NCI-H1092 (cell line): ENCODE data around the gene ARHGEF26.

Experiments used
- DNase-seq: peaks from one replicate; lab custom pipeline; 2025; lab: John Stamatoyannopoulos, UW

Gene ARHGEF26

DNA sequence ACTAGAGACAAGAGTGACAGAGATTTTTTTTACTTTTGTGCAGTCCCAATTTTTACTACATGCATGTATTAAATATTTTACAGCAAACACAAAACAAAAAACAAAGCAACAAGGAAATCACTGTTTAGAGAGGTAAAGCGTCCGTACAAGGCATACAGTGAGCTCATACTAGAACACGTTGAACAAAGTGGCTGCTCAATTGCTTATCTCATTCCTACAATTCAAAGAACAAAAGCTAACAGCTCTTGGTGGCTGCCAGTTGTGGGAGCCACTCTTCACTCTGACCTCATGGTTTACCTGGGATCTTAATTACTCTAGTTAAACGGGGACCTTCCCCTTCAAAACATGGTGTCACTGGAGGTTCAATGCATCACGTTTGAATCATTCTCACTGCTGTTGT lies 7.6 kb upstream of the ARHGEF26 start:
- DNase-seq, result no peak

DNA sequence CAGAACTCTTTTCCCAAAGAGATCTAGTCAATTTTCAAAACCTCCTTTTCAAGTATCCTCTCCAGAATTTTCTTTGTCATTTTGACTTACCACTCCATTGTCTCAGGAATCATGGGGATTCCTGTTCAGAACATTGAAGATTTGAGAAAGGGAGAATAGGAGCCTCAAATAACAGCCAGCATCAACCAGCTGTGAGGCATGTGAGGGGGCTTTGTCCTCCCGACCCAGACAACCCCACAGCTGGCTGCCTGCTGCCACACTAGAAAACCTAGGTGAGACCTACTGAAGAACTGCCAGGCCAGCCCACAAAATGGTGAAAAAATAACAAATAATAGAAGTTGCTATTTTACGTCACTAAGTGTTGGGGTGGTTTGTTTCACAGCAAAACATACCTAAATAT lies 5.9 kb upstream of the ARHGEF26 start:
- DNase-seq, result no peak

DNA sequence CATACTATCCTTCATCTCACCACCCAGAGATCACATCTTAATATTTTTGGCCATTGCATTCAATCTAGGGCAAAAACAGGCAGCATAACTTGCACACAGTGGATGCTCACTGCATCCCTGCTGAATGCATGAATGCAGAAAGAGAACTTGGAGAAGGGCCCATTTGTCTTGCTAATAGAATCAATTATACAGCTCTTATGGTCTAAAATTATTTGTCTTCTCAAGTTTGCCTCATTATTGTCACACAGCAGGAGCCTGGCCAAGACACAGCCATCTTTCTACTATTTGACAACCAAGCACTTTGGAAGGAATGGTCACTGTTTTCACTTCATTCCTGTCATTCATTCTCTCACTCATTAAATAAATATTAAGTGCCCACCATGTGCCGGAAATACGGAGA lies 1.2 kb upstream of the ARHGEF26 start:
- DNase-seq, result no peak

DNA sequence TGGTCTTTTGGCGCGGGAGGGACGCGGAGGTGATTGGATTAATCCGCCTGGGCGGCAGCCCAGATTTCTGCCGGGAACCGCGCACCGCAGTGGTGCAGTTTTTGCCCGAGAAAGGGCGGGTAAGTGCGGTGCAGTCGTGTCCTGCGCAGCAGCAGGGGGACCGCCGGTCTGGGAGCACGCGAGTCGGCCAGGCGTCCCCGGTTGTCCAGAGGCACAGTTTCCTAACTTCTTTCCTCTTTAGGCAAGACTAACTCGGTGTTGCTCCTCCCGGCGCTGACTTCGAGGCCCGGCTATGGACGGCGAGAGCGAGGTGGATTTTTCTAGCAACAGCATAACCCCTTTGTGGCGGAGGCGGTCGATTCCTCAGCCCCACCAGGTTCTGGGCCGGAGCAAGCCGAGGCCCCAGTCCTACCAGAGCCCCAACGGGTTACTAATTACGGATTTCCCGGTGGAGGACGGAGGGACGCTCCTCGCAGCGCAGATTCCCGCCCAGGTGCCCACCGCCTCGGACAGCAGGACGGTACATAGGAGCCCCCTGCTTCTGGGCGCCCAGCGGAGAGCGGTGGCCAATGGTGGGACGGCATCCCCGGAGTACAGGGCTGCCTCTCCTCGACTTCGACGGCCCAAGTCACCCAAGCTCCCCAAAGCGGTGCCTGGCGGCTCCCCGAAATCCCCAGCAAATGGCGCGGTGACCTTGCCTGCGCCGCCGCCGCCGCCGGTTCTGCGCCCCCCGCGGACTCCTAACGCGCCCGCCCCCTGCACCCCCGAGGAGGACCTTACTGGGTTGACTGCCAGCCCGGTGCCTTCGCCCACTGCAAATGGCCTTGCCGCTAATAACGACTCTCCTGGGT lies 736 bp downstream of the ARHGEF26 start:
- no peak for DNase-seq

DNA sequence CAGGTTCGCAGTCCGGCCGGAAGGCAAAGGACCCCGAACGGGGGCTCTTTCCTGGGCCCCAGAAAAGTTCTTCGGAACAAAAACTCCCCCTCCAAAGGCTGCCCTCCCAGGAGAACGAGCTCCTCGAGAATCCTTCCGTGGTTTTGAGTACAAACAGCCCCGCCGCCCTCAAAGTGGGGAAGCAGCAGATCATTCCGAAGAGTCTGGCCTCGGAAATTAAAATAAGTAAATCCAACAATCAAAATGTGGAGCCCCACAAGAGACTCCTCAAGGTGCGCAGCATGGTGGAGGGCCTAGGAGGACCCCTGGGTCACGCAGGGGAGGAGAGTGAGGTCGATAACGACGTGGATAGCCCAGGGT lies 1.3 kb downstream of the ARHGEF26 start:
- DNase-seq, result no peak

DNA sequence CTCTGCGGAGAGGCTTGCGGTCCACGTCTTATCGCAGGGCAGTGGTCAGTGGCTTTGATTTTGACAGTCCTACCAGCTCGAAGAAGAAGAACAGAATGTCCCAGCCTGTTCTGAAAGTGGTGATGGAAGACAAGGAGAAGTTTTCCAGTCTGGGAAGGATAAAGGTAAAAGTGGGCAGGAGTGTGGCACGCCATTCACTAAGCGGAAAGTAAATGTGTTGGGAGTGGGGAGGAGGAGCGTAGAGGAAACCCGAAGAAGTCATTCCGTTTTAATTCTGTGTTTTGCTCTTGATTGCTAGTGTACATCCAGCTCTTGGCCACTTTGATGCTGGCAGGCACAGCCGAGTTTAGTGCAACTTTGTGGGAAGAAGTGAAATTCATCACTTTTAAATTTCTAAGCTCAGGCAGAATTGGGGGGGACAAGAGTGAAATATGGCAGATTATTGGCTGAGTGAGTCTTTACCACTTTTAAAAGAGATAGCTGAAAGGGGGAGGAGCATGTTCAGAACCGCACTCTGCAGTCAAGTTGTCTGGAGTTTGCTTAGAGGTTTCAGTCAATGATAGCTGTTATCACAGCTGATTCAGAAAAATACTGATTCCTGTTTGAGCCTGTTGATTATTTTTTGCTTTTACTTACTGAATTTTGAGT lies 1.8 kb downstream of the ARHGEF26 start:
- no peak for DNase-seq

DNA sequence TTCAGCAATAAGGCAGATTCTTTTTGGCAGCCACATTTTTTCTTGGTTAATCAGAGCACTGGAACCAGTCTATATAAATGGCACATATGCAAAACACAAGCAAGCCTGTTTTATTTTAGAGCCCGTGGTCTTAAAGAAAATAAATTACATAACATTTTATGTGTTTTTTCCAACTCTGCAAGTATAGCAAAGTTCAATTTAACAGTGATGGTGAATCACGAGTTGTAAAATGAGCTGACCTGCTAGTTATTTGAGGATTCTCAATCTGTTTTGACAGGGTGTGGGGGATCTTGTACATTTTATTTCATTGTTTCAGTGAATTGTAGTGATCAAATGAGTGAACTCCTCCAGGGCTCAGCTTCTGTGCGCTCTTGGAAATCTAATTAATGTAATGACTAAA lies 2.7 kb downstream of the ARHGEF26 start:
- no peak for DNase-seq

DNA sequence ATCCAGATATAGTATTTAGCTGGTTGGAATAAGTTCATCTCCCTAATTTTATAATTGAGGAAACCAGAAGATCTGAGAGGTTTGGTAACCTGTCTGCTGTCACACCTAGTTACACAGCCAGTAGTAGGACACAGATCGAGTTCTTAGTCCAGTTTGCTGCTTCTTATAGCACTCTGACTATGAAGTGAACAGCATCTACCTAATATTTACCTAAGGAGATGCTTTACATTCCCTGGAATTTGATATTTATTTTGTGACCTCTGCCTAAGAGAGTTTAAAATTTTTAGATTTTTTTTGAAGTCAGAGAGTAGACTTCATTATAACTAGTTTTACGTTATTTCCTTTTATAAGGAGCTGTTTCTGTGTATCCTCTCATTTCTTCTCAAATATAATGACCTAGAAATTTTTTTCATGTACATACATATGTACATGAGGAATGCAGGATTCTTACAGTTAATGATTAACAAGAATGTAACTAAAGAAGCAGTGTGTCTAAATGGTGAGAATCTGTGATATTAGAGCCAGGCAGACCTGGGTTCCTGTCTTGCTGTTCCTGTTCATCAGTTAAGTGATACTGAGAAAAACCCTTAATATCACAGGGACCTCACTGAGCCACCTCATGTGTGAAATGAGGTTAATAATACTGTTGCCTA lies 4.3 kb downstream of the ARHGEF26 start:
- DNase-seq, result no peak

DNA sequence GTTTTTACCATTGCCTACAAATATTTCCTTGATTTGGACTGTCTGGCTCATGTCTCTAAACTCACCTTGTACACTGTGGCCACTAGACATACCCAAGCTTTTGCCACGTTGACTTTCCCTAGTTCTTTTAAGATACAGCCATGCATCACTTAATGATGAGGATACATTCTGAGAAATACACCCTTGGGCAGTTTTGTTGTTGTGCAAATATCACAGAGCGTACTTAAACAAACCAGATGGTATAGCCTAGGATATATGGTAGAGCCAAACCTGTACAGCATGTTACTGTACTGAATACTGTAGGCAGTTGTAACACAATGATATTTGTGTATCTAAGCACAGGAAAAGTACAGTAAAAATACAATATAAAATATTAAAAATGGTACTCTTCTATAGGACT lies 5.5 kb downstream of the ARHGEF26 start:
- no peak for DNase-seq

DNA sequence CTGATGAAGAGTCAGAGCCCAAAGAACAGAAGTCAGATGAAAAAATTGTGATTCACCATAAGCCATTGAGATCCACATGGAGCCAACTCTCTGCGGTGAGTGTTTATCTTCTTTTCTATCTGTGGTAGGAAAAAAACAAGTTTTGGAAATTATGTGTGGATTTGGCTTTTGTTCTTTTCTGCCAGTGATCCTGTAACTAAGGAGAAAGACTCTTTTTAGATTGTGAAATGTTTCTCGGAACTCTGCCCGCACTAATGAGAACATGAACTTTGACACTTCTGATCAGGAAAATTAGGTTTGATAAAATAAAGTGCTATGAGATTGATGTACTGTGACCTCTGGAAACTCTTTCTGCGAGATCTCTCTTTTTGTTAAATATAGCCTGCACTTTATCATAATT lies 8.4 kb downstream of the ARHGEF26 start:
- DNase-seq, result no peak

DNA sequence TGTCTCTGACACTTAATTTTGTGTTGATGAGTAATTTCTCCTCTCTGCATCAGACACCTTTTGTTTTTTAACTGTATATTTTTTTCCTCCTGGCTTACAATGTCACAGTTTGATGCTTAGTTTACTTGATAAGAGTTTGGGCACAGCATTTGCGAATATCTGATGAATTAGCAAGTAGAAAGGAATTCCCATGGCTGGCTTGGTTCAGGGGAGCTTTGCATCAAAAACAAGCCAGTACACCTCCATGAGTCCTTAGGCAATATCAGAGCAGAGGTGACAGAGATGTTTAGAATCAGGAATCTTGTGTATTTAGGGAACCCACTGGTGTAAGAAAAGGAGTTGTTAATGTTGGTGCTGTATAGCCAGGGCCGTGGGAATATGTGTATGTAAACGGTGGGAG lies 9.3 kb downstream of the ARHGEF26 start:
- DNase-seq, result no peak

DNA sequence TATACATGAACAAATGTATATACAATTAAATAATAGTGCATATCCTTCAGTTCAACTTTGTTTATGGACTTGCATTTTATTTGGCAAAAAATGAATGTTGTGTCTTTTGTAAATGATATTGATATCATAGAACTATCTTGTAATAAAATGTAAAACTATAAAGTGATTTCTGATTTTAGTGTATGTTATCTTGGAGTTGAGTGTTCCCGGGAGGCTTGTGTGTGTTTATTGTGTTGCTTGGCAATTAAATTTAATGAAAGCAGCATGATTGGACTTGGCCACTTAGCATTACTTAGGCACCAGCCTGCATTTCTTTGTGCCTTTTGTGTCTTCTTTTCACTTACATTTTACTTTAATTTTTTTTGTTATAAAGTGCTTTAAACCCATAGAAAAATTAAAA lies 10.6 kb downstream of the ARHGEF26 start:
- no peak for DNase-seq

DNA sequence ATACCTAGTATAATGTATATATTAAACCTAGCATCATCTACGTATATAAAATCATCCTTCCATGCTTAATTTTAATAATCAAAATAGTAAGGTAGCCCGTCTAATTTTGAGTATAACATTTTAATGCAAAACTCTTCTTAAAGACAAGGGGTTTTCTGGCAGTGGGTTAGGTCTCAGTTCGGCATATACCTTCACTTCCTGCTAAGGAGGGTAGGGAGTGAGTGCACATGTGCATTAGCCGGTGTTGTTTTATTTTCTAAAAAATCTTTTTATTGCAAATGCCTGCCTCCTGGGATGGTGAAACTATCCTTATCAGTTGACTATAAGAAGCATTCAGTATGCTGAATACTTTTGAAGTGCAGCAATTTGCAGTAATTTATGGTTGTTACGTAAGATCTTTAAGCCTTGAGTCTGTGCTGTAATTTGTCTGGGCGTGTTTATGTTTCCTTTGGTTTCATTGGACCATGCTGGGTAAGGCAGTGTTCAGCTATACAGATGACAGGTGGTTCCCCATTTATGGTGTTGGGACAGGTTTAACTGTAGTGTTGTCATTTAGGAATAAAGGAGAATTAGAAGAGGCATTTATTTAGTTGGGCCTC lies 11.7 kb downstream of the ARHGEF26 start:
- no peak for DNase-seq

DNA sequence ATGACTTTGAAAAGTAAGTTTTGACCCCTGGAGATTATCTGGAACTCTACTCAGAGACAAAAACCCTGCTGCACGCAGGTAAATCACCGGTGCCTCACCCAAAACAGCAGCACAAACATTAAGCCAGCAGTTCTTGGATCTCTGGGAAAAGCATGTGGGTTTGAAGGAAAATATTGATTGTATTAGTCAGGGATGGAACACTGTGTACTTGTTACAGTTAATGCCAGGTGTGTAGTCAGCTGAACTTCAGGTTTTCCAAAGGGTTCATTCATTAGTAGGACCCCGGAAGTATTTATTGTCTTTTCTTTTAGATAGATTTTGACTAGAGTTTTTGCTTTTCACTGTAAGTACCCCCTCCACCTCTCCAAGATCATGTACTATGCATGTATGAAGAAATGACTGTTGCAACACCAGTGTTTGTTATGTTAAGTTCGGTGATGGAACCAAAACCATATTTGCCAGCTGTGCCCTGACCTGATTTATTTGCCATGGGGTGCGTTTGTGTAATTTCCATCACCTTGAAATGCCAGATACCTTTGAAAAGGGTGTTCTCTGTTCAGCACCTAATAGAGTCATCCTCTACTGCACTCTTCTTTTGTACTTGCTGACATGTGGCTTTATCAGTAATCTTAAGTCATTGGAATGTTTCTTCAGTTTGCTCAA lies 14.5 kb downstream of the ARHGEF26 start:
- DNase-seq, result no peak

DNA sequence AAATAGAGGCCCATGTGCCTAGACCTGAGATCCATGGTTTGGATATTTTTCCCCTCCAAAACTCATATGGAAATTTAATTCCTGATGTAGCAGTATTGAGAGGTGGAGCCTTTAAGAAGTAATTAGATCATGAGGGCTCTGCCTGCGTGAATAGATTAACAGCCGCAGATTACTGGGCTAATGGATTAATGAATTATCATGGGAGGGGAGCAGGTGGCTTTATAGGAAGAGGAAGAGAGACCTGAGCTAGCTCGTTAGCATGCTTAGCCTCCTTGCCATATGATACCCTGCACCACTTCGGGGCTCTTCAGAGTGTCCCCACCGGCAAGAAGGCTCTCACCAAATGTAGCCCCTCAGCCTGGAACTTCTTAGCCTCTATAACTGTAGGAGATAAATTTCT lies 15.8 kb downstream of the ARHGEF26 start:
- no peak for DNase-seq

DNA sequence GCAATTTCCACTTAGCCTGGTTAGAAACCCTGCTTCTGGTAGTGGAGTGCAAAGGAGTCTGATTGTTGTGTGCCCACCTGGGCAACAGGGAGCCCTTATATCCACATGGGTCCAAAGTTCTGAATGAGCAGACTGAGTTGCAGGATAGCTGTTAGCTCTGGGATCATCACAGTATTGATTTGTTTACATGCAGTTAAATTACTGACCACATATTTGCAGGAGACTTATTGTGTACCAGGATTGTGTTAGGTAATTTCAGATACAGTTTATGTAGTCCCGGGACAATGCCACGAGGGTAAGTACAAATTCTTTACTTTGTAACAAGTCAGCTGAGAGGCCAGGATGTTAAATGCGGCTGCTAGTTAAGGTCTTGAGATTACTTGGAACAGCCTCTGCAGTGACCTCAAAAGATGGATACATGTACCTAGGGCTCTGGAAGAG lies 18.8 kb downstream of the ARHGEF26 start:
- DNase-seq, result no peak

DNA sequence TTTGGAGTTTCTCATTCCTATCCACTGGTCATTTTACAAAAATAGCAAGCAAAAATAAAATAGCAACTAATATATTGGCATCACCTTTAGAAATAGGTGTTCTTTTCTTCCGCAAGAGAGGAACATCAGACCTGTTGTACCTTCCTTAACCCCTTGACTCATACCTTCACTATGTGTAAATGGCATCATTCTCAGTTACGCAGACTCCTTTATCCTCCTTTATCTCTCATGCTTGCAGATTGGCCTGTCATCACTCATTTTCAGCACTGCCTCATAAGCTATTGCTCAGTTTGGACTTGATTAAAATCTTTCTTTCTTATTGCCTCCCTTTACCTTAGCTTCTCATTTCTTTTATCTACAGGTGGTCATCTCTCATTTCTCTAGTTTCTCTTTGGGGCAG lies 21.4 kb downstream of the ARHGEF26 start:
- no peak for DNase-seq

DNA sequence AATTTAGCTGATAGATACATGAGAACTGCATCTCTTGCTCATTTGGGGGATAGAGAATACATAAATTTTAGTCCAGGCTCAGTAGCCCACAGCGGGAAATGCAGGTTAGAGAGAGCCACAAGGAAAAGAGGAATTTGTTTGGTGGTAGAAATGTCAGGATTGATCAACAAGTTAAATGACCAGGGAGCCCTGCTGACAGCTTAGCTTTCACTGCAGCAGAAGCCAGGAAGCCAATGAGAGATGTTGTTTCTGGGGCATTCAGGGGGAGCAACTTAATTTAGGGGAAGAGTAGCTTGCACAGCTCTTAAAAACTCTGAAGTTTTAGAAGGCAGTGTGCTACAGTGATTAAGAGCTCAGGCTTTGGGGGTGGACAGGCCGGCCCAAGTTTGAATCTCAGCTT lies 22.7 kb downstream of the ARHGEF26 start:
- no peak for DNase-seq

DNA sequence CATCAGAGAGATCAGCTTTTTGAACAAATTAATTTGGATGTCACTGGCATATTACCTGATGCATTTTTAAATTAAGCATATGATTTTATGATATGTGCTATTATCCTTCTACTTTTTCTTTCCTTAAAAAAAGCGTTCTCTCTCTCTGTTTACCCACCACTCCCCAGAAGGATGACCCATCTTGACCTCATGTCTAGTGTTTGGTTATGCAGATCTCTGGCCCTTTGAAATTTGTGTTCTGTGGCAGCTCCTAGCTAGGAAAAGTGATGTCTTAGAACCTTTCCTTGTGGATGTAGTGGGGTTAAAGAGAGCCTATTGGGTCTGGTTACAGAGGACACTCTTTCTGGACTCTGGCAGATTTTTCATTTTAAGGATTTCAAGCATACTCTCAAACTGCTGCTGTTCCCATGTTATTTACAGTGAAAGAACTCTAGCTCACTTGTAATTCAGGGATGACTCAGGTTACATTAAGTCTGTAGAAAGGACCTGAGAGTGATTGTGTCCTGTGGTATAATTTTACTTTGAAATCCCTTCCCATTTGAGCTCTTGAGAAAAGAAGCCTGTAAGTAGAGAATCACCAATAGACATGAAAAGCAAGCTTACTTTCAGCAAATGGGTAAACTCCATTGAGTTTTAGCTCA lies 23.8 kb downstream of the ARHGEF26 start:
- no peak for DNase-seq

DNA sequence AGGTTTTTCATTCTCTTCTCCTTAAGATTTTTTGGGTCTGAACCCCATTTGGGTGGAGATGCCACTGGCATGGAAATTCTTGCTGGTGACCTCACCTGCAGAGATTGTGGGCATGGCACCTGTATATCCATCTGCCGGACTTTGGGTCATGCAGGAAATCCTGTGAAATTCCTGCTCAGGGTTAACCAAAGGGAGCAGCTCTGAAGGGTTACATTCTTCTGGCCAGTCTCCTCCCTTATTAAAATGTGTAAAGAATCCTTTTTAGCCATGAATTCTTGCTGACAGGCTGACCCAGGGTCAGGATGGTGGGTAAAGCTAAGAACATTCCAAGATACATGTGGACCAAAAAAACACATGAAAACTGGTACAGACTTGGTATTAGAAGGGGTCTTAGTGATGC lies 27.4 kb downstream of the ARHGEF26 start:
- DNase-seq, result no peak

DNA sequence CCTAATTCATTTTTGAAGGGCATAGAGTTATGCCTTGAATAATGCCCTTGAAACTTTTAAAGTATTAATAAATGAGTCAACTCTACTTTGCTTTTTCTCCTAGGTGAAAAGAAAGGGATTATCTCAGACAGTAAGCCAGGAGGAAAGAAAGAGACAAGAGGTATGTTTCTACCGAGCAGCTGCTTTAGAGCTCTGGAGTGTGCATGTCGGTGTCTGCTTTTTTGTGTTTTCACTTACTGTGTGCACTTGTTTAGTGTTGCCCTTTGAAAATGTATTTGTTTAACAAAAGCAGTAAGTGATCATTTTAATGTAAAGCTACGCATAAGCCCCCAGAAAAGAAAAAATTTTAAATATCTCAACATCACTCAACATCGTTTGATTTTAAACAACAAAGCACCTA lies 28.1 kb downstream of the ARHGEF26 start:
- DNase-seq, result no peak

DNA sequence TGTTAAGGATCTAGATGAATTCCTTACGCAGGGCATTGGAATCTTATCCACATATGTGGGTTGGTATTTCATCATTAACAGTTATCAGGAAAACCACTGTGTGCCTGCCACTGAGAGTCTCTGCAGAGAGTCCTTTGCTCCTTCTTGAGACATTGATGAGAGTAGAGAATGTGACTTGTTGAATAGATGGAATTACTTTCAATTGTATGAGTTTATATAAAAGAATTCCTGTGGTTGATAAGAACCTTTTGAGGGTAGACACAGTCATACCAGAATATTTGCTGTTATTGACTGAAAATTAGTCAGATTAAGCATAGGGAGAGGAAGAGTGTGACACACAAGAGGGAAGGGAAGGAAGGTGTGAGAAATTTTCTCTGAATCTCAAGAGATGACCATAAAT lies 30.8 kb downstream of the ARHGEF26 start:
- no peak for DNase-seq
